Smooth muscle cell of trachea (primary cell): ENCODE data around the gene GNB4. TPM values are rescaled to one million over a fixed set of nuclear protein-coding genes. Genes with fewer than 3 reads are reported as not detected.

Experiments
- total RNA-seq: library from RNA; depleted of rRNA; stranded (reverse); fragments of >200 nt; gene quantifications from 2 replicates; pipeline ENCODE4 v1.2.1, GENCODE V29; 2014

GNB4 gene
- total RNA-seq = 64.7 and 97.0 TPM in 2 replicates

GRCh38 chr3:179451265-179452175 is at the start of gene GNB4:
TSS of gene GNB4 (minus strand) at chr3:179451470. CDS start at chr3:179426200, 25,270 bp downstream.

GRCh38 chr3:179347345-179348194 is 103.7 kb downstream of the GNB4 start, which contains the start of gene MFN1:
TSS of gene MFN1 (plus strand) at chr3:179347709. CDS start at chr3:179348852, 1,143 bp downstream.

Other genes starting within 250 kb of the GNB4 start
- 0.50 and 1.0 TPM in 2 replicates for gene KCNMB3, start 200.4 kb downstream of the GNB4 start, total RNA-seq
- 36.4 and 48.6 TPM in 2 replicates for gene ZNF639, start 128.4 kb downstream of the GNB4 start, total RNA-seq
- 49.1 and 75.3 TPM in 2 replicates for gene MFN1, start 103.8 kb downstream of the GNB4 start, total RNA-seq
- gene ACTL6A, start 111.5 kb upstream of the GNB4 start, total RNA-seq = 41.5 and 86.0 TPM in 2 replicates
- gene MRPL47, start 153.2 kb upstream of the GNB4 start, total RNA-seq = 22.7 and 38.8 TPM in 2 replicates
- 97.6 and 139 TPM in 2 replicates for gene NDUFB5, start 153.3 kb upstream of the GNB4 start, total RNA-seq
- gene USP13, start 201.6 kb upstream of the GNB4 start, total RNA-seq = 12.4 and 23.4 TPM in 2 replicates